GM18526 (cell line): ENCODE data around the gene FBXL13.

ENCODE experiments used
- POLR2A ChIP-seq: IDR thresholded peaks from 3 replicates; pipeline ENCODE4 v1.6.1; 2011; ENCODE audit not compliant: insufficient read length; ENCODE audit errors: extremely low read depth

FBXL13 gene

DNA sequence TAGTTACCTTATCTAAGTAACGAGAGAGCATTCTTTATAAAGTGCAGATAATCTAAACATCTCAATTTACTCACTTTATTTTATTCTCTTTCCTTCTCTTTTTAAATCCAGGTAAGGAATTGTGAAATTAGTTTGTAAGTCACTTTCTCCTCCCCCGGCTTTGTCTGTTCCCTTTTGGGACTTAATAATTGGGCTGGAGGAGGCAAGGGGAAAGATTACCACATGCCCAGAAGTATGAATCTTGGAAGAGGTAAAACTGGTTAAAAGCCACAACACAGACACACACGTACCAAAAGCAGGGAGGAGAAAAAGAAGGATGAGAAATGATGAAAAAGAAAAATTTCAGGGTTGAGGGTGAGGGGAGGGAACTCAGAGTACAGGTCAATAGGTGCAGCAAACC is 225.1 kb downstream of the FBXL13 start:
- TF ChIP-seq POLR2A: no peak

DNA sequence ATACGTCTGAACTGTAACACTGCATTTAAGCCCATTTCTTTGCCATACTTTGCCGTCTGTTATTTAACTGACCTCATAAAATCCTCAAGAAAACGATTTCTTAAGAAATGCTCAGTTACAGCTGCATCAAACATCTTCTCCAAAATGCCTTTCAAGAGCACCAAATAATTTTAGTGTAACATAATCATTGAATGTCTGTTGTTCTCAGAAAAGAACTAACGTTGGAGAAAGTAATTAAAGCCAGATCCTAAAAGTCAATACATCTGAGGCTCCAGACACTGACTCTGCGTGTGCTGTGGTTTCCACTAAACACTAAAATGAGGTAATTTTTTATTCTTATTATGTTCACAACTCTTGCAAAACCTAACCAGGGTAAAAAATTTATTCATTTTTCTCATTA is 225.5 kb downstream of the FBXL13 start:
- TF ChIP-seq POLR2A: no peak

DNA sequence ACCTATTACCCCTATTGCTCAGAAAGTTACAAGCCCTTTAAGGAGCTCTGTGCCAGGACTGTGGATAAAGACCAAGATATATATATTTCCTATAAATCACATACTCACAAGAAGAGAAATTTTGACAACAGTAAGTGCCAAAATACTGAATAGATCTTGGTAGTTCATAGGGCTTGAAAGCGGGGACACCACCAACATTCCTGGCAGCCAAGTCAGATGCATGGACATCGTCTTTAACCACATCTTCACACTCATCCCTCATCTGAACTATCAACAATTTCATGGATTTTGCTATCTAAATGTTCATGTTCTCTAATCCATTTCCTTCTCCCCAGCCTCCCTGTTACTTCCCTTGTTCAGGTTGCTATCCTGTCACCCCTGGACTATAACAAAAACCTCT is 229.2 kb downstream of the FBXL13 start:
- TF ChIP-seq POLR2A: no peak

DNA sequence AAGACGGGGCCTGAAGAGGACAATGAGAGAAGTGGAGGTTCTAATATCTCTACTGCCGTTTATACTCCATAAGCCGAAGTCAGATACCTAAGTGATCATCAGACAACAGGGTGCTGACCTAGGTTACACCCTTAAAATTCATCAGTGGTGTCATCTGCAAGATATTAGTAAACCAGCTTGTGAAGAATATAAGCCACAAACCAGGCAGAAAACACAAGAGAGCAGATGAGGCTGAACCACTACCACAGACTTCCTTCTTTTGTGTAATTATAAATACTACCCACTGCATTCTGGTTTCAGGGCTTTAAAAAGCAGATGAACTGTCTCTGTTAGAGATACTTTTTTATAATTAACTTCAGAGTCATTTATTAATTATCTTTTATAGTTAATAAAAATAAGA is 230.7 kb downstream of the FBXL13 start:
- no peak for TF ChIP-seq POLR2A

DNA sequence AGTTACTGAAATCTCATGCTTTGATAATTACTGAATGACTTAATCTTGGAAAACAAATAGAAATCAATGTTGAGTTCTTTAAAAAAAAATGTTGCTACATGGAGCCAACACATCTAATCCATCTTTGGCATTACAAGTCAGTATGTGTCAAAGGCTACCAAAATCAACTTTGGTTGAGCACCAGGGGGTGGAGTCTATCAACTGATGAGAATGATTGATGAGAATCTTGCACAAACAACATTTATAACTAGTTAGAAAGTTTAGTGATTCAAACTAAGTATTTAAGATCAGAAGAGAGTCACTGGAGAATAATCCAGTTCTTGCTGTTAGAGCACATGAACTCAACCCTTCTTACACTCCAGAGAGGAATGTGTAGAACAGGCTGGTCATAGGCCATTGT is 232.3 kb downstream of the FBXL13 start:
- no peak for TF ChIP-seq POLR2A

DNA sequence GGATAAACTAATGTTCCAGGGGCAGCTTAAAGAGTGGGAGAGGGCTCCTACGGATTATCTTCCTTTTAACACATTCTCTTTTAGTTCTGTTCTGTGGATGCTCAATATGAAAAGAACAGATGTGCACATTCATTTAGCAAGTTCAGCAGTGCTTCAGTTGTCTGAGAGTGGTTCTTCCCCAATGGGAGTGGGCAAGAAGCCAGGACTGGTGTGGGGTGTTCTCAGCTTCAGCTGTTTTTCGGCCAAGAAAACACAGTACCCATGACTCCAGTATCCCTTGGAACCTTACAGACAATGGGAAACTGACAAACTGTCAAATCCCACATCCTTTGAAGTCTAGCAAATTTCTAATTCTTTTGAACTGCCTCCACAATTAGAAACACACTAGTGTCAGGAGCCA is 233.3 kb downstream of the FBXL13 start:
- TF ChIP-seq POLR2A: no peak

DNA sequence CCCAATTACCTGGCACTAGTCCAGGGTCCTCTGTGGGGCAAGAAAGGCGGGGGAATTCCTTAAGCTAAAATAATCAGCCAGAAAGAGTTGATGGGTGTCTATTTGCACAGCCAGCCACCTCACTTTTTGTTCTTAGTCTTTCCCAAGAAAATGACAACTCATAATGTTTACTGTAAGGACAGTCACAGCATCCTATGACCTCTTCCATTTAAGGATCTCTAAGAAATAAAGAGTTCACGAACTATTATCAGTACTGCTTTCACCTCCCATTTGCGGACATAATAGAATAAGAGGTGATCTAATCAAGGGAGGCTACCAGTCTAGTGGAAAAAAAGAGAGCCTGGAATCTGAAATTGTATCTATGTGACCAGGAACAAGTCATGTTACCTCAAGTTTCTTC is 234.2 kb downstream of the FBXL13 start:
- TF ChIP-seq POLR2A: no peak

DNA sequence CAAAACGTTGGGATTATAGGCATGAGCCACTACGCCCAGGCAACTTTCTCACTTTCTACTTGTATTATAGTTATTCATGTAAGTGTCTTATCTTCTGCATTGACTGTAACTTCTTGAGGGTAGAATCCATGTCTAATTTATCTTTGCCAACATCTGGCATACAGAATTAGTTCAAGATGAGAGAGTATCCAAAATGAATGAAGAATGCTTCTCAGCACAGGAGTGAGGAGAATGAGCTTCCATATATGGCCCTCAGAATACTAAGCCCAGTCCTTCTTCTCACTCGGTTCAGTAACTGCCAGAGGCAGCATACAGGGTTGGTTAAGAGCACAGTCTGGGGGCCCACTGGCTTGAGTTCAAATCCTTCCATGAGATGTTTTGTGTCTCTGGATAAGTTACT is 236.8 kb downstream of the FBXL13 start:
- TF ChIP-seq POLR2A: no peak

DNA sequence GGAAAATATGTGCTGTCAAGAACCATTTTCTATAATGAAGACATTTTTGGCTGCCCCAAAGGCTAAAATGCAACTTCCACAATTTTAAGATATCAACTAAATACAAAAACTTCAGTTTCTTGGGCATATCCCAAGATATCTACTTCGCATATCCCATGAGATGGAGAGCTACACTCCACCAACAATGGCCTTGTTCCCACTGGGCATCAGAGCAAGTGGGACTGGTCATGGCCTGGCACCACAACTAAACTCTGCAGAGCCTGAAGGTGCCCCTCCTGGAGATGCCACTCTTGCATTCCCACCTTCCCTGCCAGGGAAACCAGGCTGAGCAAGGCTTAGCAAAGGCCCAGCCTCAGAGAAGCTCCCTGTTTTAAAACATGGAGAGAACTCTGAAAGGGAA is 237.6 kb downstream of the FBXL13 start:
- no peak for TF ChIP-seq POLR2A

DNA sequence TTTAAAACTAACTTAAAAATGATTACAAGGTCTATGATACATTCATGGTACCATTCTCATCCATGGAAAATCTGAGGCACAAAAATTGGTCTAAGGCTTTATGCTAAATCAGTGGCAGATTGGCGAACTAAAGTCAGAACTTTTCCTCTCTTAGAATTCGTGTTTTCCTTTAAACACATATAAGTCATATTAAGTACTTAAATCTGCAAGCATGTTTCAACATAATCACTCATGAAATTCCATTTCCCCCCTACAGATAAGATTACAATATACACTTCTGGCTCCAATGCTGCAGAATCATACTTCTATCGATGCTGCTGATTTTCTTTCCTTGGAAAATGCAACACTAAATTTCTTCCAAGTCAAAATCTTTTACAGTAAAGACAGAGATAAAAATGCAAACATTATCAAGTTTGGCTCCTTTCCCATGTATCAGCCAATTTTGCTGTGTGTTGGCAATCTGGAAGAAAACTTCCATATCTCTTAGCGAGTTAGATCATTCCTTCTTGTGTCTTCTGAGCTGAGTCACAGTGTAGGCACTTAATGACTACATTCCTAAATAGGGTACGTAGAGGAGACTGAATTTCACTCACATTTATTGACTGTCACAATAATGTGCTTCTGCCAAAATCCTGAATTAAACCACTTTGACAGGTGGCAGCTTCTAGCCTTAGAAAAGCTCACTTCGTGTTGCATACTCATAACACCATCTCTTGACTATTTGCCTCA is 238.2 kb downstream of the FBXL13 start:
- TF ChIP-seq POLR2A: no peak

DNA sequence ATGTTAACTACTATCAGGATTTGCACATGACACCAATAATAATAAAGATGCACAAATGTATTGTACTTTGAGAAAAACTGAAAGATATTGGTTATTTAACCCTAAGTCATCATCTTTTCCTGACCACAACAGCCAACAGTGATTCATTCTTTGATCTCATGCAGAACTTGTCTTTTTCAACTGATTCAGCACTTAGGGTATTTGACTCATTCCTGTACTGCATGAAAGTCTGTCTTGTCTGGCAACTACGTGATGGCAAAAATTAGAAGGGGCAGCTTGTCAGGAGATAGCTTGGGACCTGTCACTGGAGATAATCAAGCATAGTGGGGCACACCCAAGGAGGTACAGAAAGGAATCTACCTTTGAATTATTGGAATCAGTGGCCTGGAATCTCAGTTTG is 239.6 kb downstream of the FBXL13 start:
- TF ChIP-seq POLR2A: no peak

DNA sequence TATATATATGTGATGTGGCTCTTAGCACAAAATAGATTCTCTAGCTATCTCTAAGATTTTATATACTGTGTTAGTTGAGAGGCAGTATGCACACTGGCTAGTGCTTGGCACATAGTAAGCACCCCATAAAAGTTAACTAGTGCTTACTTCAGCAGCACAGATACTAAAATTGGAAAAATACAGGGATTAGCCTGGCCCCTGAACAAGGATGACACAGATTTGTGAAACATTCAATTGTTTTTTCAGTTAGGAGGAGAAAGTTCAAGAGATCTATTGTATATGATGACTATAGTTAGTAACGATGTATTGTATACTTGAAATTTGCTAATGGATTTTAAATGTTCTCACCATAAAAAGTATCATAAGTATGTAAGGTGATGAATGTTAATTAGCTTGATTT is 240.1 kb downstream of the FBXL13 start:
- TF ChIP-seq POLR2A: no peak

DNA sequence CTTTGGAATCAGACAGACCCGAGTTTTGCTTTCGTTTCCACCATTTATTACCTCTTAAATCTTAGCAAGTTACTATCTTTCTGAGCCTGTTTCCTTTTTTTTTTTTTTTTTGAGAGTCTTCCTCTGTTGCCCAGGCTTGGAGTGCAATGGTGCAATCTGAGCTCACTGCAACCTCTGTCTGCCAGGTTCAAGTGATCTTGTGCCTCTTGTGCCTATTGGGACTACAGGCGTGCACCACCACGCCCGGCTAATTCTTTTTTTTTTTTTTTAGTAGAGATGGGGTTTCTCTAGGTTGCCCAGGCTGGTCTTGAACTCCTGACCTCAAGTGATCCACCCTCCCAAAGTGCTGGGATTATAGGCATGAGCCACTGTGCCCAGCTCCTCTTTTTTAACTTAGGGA is 241.3 kb downstream of the FBXL13 start:
- no peak for TF ChIP-seq POLR2A

DNA sequence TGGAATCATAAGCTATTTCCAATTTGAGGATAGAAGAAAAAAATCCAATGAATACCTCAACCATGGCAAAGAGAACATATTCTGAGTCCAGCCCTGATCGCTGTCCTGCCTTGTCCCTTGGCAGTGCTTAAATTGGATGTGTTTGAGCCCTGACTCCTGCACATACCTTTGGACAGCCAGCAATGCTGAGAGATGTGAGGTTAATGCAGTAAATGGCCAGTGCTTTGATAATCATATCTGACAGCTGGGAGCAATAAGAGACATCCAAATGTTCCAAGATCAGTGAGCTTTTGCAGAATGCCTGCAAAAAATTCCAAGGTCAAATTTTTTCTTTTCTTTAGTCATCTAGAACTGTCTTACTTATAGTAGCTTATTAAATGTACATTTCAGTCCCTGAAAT is 241.9 kb downstream of the FBXL13 start:
- no peak for TF ChIP-seq POLR2A

DNA sequence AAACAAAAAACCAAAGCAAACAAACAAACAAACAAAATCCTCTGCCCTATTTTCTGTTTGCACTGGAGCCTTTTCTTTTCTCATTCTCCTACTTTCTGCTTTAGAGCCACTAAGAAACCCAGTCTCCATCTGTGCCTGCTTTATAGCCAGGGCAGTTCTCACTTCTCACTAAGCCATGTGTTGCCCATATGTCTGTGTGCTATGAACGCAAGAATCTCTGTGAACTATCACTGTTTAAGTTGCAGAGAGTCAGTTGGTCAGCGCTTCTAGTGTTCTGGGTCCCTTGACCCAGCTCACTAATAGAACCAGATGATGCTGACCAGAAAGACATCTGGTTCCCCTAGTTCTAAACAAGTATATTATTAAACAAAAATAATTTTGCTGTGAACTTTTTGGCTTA is 244.4 kb downstream of the FBXL13 start:
- TF ChIP-seq POLR2A: no peak

DNA sequence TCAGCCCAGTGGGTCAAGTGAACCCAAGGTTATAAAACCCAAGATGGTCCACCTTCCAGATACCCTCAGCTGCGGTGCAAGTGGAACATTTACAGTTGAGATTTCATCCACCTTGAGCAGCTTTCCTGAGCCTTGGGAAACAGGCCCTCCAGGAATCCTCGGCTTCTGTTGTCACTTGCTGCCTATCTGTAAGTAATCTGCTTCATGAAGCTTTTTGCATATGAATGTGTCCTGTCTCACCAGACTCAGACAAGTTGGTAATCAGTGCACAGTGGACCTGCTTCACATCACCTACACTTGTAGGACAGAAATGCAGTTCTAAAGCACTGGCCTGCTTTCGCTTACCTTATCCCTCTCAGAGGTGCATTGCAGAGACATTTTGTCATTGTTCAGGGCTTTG is 245.5 kb downstream of the FBXL13 start:
- TF ChIP-seq POLR2A: no peak

DNA sequence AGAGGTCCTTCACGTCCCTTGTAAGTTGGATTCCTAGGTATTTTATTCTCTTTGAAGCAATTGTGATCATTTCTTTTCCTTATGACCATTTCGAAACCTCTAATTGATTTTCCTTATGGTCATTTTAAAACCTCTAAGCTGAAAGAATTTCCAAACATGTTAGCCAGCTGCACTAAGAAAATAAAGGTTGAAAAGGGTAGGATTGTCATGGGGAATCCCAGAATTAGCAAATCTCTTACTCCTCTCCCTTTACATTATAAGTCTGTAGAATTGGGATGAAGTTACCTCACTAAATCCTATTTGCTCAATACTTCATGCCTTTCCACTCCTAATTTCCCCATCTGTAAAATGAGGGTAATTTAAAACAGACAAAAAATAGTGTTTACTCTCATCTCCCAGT is 246.3 kb downstream of the FBXL13 start:
- no peak for TF ChIP-seq POLR2A
